ENCODE measurements around the gene KY. TPM values are rescaled to one million over a fixed set of nuclear protein-coding genes. Genes with fewer than 3 reads are reported as not detected.
A peak's percentile ranks its signal among the peaks of the same experiment; 100 is the strongest.

The KY gene
- polyA plus RNA-seq, 10 donors, result 23.1 to 71.1 (median 49.3) TPM

- no peak for DNase-seq
Measured at GRCh38 chr3:134677196-134677986, 26.6 kb upstream of the KY start.

GRCh38 chr3:134675726-134676256, 25.0 kb upstream of the KY start:
- DNase-seq, result no peak

DNA sequence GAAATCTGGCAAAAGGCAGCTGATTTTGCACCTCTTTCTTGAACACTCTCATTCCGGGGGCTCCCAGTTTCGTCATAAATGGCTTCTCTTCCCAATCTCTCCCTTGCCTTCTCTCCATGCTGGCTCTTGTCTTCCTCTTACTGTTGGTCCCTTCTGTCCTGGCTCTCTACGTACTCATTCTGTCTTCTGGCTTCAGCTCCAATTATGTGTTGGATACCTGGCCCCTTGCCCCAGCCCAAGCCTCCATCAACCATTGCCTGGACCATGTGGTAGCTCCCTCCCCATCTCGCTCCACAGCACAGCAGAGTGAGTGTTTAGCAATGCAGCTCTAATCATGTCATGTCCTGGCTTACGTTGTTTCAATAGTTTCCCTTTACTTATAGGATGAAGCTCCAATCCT, 21.7 kb upstream of the KY start:
- no peak for DNase-seq

- DNase-seq, result no peak
Measured at GRCh38 chr3:134667956-134668355, 17.1 kb upstream of the KY start.

DNA sequence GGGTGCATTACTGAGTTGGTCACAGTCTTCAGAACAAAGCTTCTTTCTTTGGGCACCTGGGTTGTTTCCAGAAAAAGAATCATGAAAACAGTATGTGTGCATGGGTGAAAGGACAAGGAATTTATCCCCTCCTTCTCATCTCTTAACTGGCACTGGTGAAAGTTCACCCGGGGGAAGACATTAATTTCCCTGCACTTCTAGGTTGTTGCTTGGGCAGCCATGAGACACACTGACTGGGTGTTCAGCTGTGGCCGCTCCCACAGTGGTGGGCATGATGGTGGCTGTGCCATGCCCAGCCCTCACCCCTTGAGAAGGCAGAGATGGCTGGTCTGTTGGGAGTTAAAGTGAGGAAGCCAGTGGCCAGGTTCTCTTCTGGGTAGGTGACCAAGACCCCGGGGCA, 16.6 kb upstream of the KY start:
- no peak for DNase-seq

DNA sequence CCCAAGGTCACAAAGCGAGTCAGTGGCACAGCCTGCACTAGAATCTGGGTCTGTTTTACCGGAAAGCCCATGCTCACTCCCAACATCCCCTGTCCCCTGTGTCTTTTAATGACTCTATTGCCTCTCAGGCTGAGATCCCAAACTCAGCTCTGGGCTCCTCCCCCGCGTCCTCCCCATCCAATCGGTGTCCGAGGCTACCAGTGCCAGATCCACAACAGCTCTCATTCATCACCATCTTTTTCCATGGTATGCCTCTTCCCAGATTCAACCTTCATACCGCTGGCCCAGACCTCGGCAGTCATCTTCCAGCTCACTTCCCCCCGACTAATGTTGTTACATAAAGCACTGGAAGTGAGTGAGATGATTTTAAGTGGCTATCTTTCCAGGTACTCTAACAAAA, 16.1 kb upstream of the KY start:
- no peak for DNase-seq

GRCh38 chr3:134666466-134666865, 15.6 kb upstream of the KY start:
- DNase-seq, result no peak

- DNase-seq, result no peak
Measured at GRCh38 chr3:134666052-134666451, 15.2 kb upstream of the KY start.

GRCh38 chr3:134665243-134665642, 14.4 kb upstream of the KY start:
- no peak for DNase-seq

DNA sequence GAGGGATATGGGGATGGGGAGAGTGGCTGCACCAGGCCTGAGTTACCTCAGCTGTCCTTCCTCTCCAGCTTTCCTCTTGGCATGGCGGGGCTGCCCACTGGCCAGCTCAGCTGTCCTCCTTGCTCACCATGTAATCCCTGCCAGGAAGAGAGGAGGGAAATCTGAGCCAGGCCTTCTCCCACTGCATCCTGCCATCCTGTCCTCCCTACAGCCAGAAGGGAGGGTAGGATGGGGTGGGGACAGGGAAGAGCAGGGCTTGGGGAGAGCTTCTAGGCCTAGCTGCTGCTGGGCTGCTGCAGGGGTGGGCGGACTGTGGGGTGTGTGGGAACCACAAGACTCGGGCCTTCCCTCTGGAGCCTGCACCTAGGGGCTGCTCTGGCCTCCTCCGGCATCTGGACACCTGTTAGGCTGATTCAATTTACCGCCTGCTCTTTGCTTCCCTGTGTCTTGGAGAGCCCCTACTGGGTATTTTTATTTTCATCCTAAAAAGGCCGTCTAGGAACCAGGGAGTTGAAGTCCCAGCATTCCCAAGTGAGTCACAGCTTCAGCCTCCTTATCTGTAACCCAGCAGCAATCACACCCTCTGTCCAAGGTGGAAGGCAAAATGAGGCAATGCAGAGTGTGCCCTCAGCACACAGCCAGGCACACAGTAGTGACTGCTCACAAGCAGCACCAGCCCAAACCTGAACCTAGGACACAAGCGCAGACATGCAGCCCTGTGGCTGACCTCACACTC, 13.1 kb upstream of the KY start:
- DNase-seq, result peak; percentile 71 to 75 (median 72)

- no peak for DNase-seq
Measured at GRCh38 chr3:134660046-134660441, 9.2 kb upstream of the KY start.

GRCh38 chr3:134659391-134660045, 8.7 kb upstream of the KY start:
- no peak for DNase-seq

GRCh38 chr3:134658555-134658954, 7.7 kb upstream of the KY start:
- no peak for DNase-seq

- no peak for DNase-seq
Measured at GRCh38 chr3:134656211-134656800, 5.5 kb upstream of the KY start.

- DNase-seq, result no peak
Measured at GRCh38 chr3:134655706-134656105, 4.9 kb upstream of the KY start.

DNA sequence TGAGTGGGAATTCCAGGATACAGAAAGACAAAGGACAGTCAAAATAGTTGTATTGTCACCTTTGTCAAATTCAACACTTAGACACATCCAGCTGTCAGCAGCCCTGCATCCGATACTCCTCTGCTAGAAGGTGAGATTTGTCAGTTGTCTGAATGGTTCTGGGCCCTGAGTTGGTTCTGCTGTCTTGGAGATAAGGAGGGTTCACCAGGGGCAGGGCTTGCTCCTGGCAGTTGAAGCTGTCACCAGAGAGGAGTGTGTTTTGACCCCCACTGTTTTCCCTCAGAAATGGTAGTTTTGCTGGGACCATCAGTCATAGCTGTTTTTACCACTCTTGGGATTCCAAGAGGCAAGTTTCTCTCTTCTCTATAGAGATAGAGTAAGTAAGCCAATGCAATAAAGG, 3.2 kb upstream of the KY start:
- no peak for DNase-seq

DNA sequence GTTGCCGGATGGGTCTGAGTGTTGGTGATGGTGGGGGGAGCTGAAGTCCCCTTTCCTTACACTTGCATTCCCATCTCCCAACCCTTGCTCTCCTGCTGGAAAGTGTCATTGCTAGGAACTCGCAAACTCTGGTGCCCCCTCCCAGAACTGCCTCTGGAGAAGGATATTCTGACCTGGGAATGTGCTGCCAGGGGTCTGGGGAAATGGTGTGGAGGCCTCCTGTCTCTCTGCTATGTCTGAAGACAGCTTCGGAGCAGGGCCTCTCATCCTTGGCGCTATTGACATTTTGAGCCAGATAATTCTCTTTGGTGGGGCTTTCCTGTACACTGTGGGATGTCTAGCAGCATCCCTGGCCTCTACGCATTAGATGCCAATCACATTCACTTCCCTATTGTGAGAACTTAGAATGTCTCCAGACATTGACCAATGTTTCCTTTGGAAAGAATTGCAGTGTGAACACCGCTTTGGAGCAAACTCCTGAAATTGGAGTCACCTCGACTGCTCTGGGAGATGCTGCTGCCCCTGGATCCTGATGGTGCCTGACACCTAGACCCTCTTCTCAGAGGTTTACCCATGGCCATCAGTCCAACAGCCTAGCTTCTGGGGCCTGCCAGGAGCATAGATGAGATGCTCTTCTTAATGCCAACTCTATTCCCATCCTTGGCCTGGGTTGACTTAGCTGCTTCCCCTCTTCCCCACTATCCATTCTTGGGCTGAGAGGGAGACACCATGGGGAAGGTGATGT, 2.2 kb upstream of the KY start:
- no peak for DNase-seq

DNA sequence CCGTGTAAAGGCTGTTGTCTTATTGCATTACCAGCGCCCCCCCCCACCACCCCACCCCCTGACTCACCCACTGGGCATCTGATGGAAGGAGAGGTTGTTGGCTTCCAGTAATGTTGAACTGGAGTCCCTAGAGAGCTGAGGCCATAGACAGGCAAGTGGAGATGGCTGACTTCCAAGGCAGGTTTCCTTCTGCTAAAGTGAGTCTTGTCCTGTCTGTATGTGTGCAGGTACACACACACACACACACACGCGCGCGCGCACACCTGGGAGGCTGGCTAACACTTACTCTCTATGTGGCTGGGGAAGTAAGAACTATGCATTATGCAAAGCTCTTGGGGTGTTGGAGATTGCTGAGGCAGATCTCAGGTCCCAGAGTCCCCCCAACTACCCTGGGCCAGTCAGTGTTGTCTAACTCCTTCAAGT, 1.6 kb upstream of the KY start:
- DNase-seq, result peak in 1 of 3 donors; percentile 54

GRCh38 chr3:134651347-134652041, 672 bp upstream of the KY start:
- DNase-seq, result peak; percentile 44 to 65 (median 59)

DNA sequence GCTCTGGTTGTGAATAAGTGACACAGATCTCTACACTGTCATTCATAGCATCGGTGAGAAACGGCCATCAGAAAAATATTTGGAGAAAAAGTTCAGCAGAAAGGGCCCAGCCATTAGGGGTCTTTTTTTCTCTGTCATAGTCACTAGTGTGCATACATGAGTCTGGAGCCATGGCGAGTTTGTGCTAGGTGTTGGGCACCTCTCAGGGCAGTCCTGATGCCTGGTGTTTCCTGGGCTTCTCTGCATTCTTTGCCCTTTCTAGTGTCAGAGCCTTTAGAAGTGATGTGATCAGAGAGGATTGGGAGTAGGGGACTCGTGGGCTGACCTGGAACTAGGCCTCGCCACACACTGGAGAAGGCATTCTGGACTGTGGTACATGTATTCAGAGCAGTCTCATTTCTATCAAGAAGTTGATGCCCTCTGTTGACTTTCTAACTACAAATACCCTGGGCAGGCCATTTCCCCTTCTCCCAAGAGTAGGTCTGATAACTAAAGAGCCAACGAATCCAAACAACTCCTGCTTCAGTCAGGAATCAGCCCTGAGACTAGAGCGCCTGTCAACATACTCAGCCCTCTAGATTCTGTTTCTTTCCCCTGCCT, 1.6 kb downstream of the KY start:
- DNase-seq, result no peak
